Keratinocyte (primary cell): ENCODE data around the gene GRM4. TPM values are rescaled to one million over a fixed set of nuclear protein-coding genes. Genes with fewer than 3 reads are reported as not detected.

Experiments used
- DNase-seq: peaks from one replicate; pipeline ENCODE4 v3.0.0-alpha.2; 2011; ENCODE audit warnings: low read depth, missing footprints, low spot score
- FAIRE-seq: peaks from 2 replicates; lab custom pipeline; 2011; peaks lifted over from hg19 to GRCh38; lab: Jason Lieb, UNC
- H2AFZ ChIP-seq: 2 replicates; pipeline ENCODE4 v1.6.0; 2012; ENCODE audit warnings: low read length, control low read depth, inconsistent platforms; ENCODE audit not compliant: control insufficient read depth
- H3K27ac ChIP-seq: 2 replicates; pipeline ENCODE4 v1.5.1; 2011; ENCODE audit warnings: low read length; ENCODE audit not compliant: control insufficient read depth, insufficient read depth
- H3K27me3 ChIP-seq: 3 replicates; pipeline ENCODE4 v1.6.0; 2011; ENCODE audit warnings: low read length; ENCODE audit not compliant: control insufficient read depth, insufficient read depth; ENCODE audit errors: extremely low read depth
- H3K36me3 ChIP-seq, 2 experiments: 2 replicates in 1 of 2; 3 replicates in 1 of 2; pipeline ENCODE4 v1.5.1; 2011; ENCODE audit warnings: low read length in 2 of 2, mild to moderate bottlenecking in 1 of 2; ENCODE audit not compliant: control insufficient read depth in 2 of 2, insufficient read depth in 2 of 2; ENCODE audit errors: extremely low read depth in 1 of 2
- H3K4me1 ChIP-seq: 3 replicates; pipeline ENCODE4 v1.5.1; 2011; ENCODE audit warnings: low read length; ENCODE audit not compliant: control insufficient read depth, insufficient read depth; ENCODE audit errors: extremely low read depth
- H3K4me2 ChIP-seq: 3 replicates; pipeline ENCODE4 v1.6.0; 2011; ENCODE audit warnings: low read depth, low read length; ENCODE audit not compliant: control insufficient read depth, insufficient read depth; ENCODE audit errors: extremely low read depth
- H3K4me3 ChIP-seq, 3 experiments: fragments of 200-600 bp in 1 of 3; sonication (generic) in 1 of 3; 2 replicates in 2 of 3; 3 replicates in 1 of 3; pipeline ENCODE4 v1.5.1; 2011 to 2016; ENCODE audit warnings: low read length in 3 of 3, mild to moderate bottlenecking in 3 of 3, control low read depth in 2 of 3, inconsistent platforms in 1 of 3, low read depth in 1 of 3, mixed read lengths in 1 of 3, mixed run types in 1 of 3, moderate library complexity in 1 of 3; ENCODE audit not compliant: control insufficient read depth in 2 of 3, insufficient read depth in 2 of 3; ENCODE audit errors: extremely low read depth in 1 of 3
- H3K79me2 ChIP-seq: 2 replicates; pipeline ENCODE4 v1.6.0; 2012; ENCODE audit warnings: low read length; ENCODE audit not compliant: control insufficient read depth, insufficient read depth
- H3K9ac ChIP-seq: 3 replicates; pipeline ENCODE4 v1.6.0; 2011; ENCODE audit warnings: low read length; ENCODE audit not compliant: control insufficient read depth, insufficient read depth; ENCODE audit errors: extremely low read depth
- H3K9me1 ChIP-seq: 3 replicates; pipeline ENCODE4 v1.6.0; 2011; ENCODE audit warnings: low read length; ENCODE audit not compliant: control insufficient read depth, insufficient read depth; ENCODE audit errors: extremely low read depth
- H3K9me3 ChIP-seq: 2 replicates; pipeline ENCODE4 v1.5.1; 2012; ENCODE audit warnings: low read depth, low read length; ENCODE audit not compliant: control insufficient read depth
- H4K20me1 ChIP-seq: 3 replicates; pipeline ENCODE4 v1.6.0; 2011; ENCODE audit warnings: low read length; ENCODE audit not compliant: control insufficient read depth, insufficient read depth; ENCODE audit errors: extremely low read depth
- EZH2 ChIP-seq: IDR thresholded peaks from one replicate; pipeline ENCODE4 v1.6.1; 2012; ENCODE audit warnings: inconsistent platforms, mild to moderate bottlenecking, low read length, moderate library complexity
- dilution Hi-C: fragments of 300-500 bp; cut with MboI; formaldehyde crosslinking; loops from one replicate; pipeline ENCODE4 v1.7.0; 2020; ENCODE audit warnings: low sequenced_read_pairs; ENCODE audit not compliant: extremely low pct_ligation_motif_present
- polyA plus RNA-seq, 5 experiments: library from polyadenylated mRNA; depleted of rRNA in 3 of 5; stranded (reverse) in 3 of 5; stranded (forward) in 1 of 5; unstranded in 1 of 5; fragments of >200 nt; gene quantifications; 1 replicate in 1 of 5; 2 replicates in 3 of 5; 3 replicates in 1 of 5; pipeline versions ENCODE4 v1.2.1 to v1.2.3, GENCODE V29; 2011 to 2012; ENCODE audit warnings: missing spikeins in 2 of 5, low read depth in 1 of 5, low replicate concordance in 1 of 5
- TF ChIP-seq, protein P1 (sequence below), 3 experiments: IDR thresholded peaks in 1 of 3; conservative IDR thresholded peaks in 1 of 3; optimal IDR thresholded peaks in 1 of 3; 2 replicates in 2 of 3; 3 replicates in 1 of 3; pipeline versions ENCODE3 to v1.5.1; 2011; ENCODE audit warnings: low read length in 3 of 3, mild to moderate bottlenecking in 3 of 3, moderate library complexity in 2 of 3, control low read depth in 1 of 3, inconsistent platforms in 1 of 3; ENCODE audit not compliant: insufficient read depth in 2 of 3; ENCODE audit errors: extremely low read depth in 1 of 3

The GRM4 gene
- polyA plus RNA-seq, 1 donor (not counting 4 experiments of a cell fraction or from before 2014, with no cell fraction given): not detected

DNA sequence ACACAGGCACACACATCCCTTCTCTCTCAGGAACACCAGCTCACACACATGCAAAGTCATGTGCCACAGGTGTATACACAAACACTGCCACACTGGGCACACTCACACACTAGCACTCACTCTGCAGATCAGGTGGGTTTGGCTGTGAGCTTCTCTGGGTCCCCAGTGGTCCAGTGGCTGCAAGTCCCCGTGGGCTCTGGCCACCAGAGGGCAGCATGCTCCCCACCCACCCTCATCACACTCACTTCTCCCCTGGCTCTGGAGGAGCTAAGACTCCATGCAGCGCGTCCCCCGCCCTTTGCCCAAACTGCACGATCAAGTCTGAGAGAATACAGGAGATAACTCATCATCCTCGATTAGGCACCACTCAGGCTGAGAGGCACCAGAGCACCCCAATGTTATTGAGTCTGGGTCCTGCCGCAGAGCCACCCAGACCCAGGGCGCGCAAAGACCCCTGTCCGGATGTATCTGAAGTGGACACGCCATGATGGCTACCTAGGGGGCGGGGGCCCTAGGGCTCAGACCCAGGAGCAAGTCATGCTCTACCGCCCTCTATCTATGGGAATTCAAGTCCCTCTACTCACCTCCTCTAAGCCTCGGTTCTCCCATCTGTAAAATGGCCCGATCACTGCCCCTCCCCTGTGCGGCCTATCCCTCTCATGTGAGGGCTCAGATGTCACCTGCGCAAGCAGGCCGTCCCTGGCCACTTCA lies 90.5 kb downstream of the GRM4 start:
- Histone ChIP-seq H3K36me3 (no peaks in the 10 kb centered on the region), H2AFZ (no peak overlapping the region), H3K4me3 (no peak overlapping the region), H3K27ac (no peak overlapping the region), H3K4me1 (no peaks in the 10 kb centered on the region), H3K9me1 (no peaks in the 10 kb centered on the region), H3K27me3 (peaks cover 9% of the 10 kb centered on the region), H3K9me3 (no peaks in the 10 kb centered on the region), H3K79me2 (no peaks in the 10 kb centered on the region), H4K20me1 (no peaks in the 10 kb centered on the region), H3K4me2 (no peak overlapping the region), H3K9ac (no peak overlapping the region)
- FAIRE-seq (peak; percentile 17), DNase-seq (peak; percentile 41)
- TF ChIP-seq, protein P1, sequence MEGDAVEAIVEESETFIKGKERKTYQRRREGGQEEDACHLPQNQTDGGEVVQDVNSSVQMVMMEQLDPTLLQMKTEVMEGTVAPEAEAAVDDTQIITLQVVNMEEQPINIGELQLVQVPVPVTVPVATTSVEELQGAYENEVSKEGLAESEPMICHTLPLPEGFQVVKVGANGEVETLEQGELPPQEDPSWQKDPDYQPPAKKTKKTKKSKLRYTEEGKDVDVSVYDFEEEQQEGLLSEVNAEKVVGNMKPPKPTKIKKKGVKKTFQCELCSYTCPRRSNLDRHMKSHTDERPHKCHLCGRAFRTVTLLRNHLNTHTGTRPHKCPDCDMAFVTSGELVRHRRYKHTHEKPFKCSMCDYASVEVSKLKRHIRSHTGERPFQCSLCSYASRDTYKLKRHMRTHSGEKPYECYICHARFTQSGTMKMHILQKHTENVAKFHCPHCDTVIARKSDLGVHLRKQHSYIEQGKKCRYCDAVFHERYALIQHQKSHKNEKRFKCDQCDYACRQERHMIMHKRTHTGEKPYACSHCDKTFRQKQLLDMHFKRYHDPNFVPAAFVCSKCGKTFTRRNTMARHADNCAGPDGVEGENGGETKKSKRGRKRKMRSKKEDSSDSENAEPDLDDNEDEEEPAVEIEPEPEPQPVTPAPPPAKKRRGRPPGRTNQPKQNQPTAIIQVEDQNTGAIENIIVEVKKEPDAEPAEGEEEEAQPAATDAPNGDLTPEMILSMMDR (optimal IDR thresholded peaks at IDR 0.05 in 1 of 3, IDR thresholded peaks at IDR 0.05 in 1 of 3, conservative IDR thresholded peaks at IDR 0.05 in 1 of 3; ENCODE audit: extremely low read depth in 1 of 3, insufficient read depth in 2 of 3, low read length in 3 of 3): peak; percentile 78 to 88 (median 85)
- no peak for TF ChIP-seq EZH2
- dilution Hi-C loops: no loop called here

DNA sequence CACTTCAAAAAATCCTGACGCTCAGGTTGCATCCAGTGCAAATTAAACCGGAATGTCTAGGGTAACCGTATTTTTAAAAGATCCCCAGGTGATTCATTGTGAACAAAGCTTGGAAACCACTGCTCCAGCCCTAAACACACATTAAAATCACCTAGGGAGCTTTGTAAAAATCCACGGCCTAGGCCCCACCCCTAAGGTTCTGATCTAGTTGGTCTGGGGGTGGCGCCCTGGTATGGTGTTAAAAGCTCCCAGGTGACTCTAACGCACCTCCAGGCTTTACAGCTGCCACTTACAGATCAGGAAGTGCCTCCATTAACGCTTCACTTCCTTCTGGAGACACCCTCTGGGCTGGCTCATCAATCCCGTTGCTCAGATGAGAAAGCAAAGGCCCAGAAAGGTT lies 92.2 kb downstream of the GRM4 start:
- H3K9me3 ChIP-seq: no peaks in the 10 kb centered on the region
- no peak overlapping the region for H3K9ac ChIP-seq
- FAIRE-seq (no peak), DNase-seq (no peak)
- no peak overlapping the region for H3K27ac ChIP-seq
- no peaks in the 10 kb centered on the region for H4K20me1 ChIP-seq
- TF ChIP-seq EZH2: no peak
- TF ChIP-seq, protein P1 (optimal IDR thresholded peaks at IDR 0.05 in 1 of 3, IDR thresholded peaks at IDR 0.05 in 1 of 3, conservative IDR thresholded peaks at IDR 0.05 in 1 of 3; ENCODE audit: extremely low read depth in 1 of 3, insufficient read depth in 2 of 3, low read length in 3 of 3): no peak
- no peaks in the 10 kb centered on the region for H3K36me3 ChIP-seq
- no peak overlapping the region for H3K4me2 ChIP-seq
- H3K9me1 ChIP-seq: no peaks in the 10 kb centered on the region
- dilution Hi-C loops: no loop called here
- H3K4me1 ChIP-seq: no peaks in the 10 kb centered on the region
- peaks cover 14% of the 10 kb centered on the region for H3K27me3 ChIP-seq
- peak overlapping the region; percentile 20 for H2AFZ ChIP-seq
- no peaks in the 10 kb centered on the region for H3K79me2 ChIP-seq
- H3K4me3 ChIP-seq: no peak overlapping the region
